Motor neuron (in vitro differentiated cells): Measurements from ENCODE around the gene THADA. TPM values are rescaled to one million over a fixed set of nuclear protein-coding genes. Genes with fewer than 3 reads are reported as not detected.

Source experiments
- ATAC-seq, 8 experiments: fragments of 200-7000 bp; cut with Tn5 transposase; replicated peaks in 6 of 8; 2 replicates each; pipeline ENCODE4 v1.8.0; 2021; ENCODE audit warnings: mild to moderate bottlenecking in 8 of 8, moderate library complexity in 8 of 8
- H3K27ac ChIP-seq, 2 donors: fragments of 250-450 bp; sonication (Bioruptor Pico); 2 replicates each; pipeline ENCODE4 v1.9.0; 2021; ENCODE audit warnings: antibody characterized with exemption in 2 of 2, mild to moderate bottlenecking in 2 of 2, moderate library complexity in 1 of 2
- H3K4me1 ChIP-seq, 2 donors: fragments of 250-450 bp; sonication (Bioruptor Pico); replicated peaks in 1 of 2; 2 replicates each; pipeline ENCODE4 v1.6.1; 2021; ENCODE audit warnings: antibody characterized with exemption in 2 of 2, mild to moderate bottlenecking in 2 of 2, moderate library complexity in 1 of 2
- H3K4me3 ChIP-seq, 5 donors: fragments of 250-450 bp; sonication (Bioruptor Pico); 2 replicates each; pipeline ENCODE4 v1.9.0; 2021; ENCODE audit warnings: antibody characterized with exemption in 5 of 5, mild to moderate bottlenecking in 5 of 5, moderate library complexity in 4 of 5
- WGBS, 10 experiments: fragments of 450-650 bp; shearing (Covaris generic); methylation state at CpG; one replicate each; pipeline ENCODE4 v1.0.0; 2022; 5-methylcytosine and 5-hydroxymethylcytosine counted together
- in situ Hi-C, 9 experiments: fragments of 400-800 bp; cut with MboI; loops; one replicate each; pipeline ENCODE4 v1.15.0; 2021; ENCODE audit warnings: low sequenced_read_pairs in 9 of 9, low pct_unique_long_range_greater_than_20kb in 2 of 9; ENCODE audit not compliant: unreplicated experiment in 9 of 9
- total RNA-seq, 8 experiments: library from RNA; unstranded; fragments of 300-600 nt; gene quantifications; 2 replicates each; pipeline versions ENCODE4 v1.2.3 to v1.2.4, GENCODE V29; 2022

THADA gene
- total RNA-seq, 8 experiments from 2014 or later, result 10.4 to 33.6 (median 15.9) TPM

DNA sequence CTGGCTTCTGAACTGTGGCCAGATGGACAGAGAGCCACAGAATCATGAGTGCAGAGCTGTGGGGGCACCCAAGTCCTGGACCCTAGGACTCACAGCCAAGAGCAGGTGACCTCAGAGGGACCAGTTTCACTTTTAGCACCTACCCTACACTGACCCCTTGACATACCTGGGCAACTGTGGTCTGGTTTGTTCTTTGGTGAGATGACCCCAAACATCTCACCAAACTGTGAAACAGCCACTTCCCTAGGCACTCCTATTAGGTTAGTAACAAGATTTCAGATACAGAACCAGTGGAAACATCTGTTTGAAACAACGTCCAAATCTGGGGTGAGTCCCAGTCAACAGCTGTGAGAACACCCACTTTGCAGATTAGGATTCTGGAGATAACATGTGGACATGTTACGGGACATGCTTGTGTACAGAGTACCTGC is 367.5 kb downstream of the THADA start:
- WGBS, 10 experiments, result 0 to 100% (median 80%) methylated on average over 1 to 2 of the region's 2 CpGs; no CpG with 5 or more reads in 3 of the 10 experiments
- ATAC-seq, result no peak
- H3K27ac ChIP-seq, result no peak overlapping the region
- H3K4me3 ChIP-seq, result no peak overlapping the region
- in situ Hi-C loops, result loop anchor here (10.0 to 25.0 kb wide), 7 partner anchors 254 to 391 kb away; no protein-coding TSS in a partner anchor
- H3K4me1 ChIP-seq, result peaks cover 3 to 7% of the 10 kb centered on the region in 2 donors

DNA sequence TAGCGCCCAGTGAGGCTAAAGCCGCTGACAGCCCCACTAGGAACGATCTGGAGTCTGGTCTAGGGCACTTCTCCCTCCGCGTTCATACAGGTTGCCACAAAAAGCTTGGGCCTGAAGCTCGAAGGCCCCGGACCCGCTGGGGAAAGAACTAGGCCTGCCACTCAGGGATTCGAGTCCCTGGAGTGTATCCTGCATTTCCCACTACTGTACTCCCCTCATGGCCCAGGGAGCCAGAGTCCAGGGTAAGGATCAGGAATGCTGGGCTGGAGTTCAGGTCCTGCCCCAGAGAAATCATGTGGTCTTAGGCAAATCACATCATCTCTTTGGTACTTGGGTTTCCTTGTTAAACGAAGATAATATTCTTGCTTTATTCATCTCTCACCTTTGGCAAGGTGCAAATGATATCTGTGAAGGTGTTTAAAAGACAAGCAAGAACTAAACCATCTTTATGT is 368.0 kb downstream of the THADA start:
- Histone ChIP-seq H3K27ac (peak overlapping the region; percentile 76 to 94), H3K4me1 (peaks cover 3 to 7% of the 10 kb centered on the region in 2 donors), H3K4me3 (peak overlapping the region; percentile 48 to 77 (median 60))
- in situ Hi-C loops, result loop anchor here (10.0 to 25.0 kb wide), 7 partner anchors 253 to 391 kb away; no protein-coding TSS in a partner anchor
- 0 to 100% (median 34%) methylated on average over 1 to 6 of the region's 10 CpGs; no CpG with 5 or more reads in 4 of the 10 experiments for WGBS, 10 experiments
- no peak for ATAC-seq

DNA sequence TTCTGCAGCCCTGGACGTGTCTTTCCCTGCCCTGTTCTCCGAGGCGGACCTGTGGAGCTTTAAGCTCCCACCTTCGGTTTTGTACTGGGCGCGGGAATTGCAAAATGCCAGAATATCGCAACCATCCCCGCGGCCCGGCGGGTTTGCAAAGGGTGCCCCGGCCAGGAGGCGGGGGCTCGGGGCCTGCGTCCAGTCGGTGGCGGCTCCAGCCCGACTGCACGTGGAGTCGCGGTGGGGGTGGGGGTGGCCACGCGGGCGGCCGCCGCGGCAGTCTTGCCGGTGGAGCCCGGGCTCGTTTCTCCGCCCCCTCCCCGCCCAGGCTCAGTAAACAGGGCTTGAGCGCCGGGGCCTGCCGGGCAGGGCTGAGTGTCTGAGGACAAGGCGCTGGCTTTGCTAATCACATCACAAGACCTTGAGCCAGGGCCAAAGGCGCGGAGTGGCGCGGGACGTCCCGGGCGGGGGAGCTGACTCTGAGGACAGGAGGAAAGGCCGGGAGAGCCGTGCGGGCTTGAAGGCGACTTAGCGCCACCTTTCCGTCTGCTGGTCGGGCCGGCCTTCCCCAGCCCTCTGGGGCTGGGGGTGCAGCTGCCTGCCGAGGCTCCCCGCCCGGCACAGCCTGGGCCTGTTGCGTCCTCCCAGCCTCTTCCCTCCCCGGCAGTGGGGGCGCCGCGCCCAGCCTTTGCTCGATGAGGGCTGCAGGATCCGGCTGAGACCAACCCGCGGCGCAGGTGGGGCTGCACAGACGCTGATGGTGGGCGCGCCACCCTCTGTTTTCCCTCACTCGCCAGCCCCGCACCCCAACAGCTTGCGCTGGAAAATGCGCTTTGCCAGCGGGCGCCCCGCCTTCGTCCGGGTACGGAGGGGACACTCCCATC is 368.6 kb downstream of the THADA start:
- in situ Hi-C loops, result loop anchor here (10.0 to 25.0 kb wide), 7 partner anchors 252 to 390 kb away; no protein-coding TSS in a partner anchor
- peak; percentile 41 to 74 (median 70) for ATAC-seq
- WGBS, 10 experiments, result 0 to 2% (median 0%) methylated on average over 1 to 18 of the region's 77 CpGs; no CpG with 5 or more reads in 6 of the 10 experiments
- Histone ChIP-seq H3K27ac (peak overlapping the region; percentile 76 to 94), H3K4me3 (peak overlapping the region; percentile 48 to 77 (median 60)), H3K4me1 (peaks cover 3 to 7% of the 10 kb centered on the region in 2 donors)

DNA sequence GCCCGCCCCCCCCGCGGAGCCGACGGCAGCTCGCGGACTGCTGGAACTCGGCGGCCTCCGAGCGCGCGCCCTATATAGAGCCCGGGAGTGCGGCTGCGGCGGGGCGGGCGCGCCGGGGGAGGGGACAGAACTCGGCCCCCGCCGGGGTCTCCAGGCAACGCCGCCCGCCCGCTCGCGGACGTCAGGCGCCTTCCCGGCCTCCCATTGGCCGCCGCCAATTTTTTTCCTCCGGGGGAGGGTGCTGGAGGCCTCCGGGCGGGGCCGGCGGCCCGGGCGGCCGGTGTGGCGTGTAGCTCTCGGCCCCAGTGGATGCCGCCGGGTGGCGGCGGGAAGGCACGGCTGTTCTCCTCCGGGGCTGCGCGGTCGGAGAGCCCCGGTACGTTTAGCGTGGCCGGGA is 369.3 kb downstream of the THADA start, which contains the start of gene ZFP36L2:
ZFP36L2 (minus strand) TSS at position 49 of the 397 bp plus-strand sequence. CDS start 291 bp downstream, outside the sequence.
- 0% methylated on average over 4 of the region's 58 CpGs; no CpG with 5 or more reads in 9 of the 10 experiments for WGBS, 10 experiments
- in situ Hi-C loops, result loop anchor here (10.0 to 25.0 kb wide), 7 partner anchors 252 to 389 kb away; no protein-coding TSS in a partner anchor
- Histone ChIP-seq H3K4me1 (peaks cover 7% of the 10 kb centered on the region in 2 donors), H3K27ac (peak within 1 kb of the TSS; percentile 76 to 94), H3K4me3 (peak within 1 kb of the TSS; percentile 48 to 77 (median 60))
- ATAC-seq, result peak; percentile 42 to 71 (median 62)

DNA sequence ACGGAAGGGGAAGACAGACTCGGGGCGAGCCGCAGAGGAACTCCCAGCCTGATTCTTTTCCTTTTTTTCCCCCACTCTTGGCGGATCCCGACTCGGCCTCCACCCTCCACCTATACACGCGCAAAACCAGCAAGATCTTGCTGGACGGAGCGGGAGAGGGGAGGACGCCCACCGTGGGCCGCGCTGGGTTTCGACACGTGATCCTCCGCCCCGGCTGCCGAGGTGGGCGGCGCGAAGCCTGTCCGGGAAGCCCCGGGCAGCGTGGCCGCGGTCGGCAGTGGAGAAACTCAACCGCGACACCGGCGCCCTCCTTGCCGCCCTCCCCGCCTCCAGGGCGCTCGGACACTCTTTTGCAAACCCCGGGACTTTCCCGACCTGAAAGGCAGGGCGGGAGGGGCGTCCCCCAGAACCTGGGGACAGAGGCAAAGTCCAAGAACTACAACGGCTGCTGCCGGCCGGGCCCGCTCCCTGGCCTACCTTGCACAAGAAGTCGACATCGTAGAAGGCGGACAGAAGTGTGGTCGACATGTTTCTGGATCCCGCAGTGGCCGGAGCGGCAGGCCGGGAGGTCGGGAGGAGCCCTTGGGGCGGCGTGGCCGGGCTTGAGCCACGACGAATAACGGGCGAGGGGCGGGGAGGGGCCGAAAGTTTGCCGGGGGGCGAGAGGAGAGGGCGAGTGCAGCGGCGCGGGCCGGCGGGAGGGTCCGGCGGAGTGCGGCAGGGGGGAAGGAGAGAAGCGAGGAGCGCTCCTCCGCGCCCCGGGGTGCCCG is 369.9 kb downstream of the THADA start:
- peak in 7 of 8 experiments; percentile 0 to 4 (median 0) for ATAC-seq
- in situ Hi-C loops, result loop anchor here (10.0 to 25.0 kb wide), 7 partner anchors 251 to 389 kb away; no protein-coding TSS in a partner anchor
- Histone ChIP-seq H3K4me3 (peak overlapping the region; percentile 48 to 77 (median 60)), H3K27ac (peak overlapping the region; percentile 54 to 94), H3K4me1 (peaks cover 11 to 13% of the 10 kb centered on the region in 2 donors)
- 13% methylated on average over 3 of the region's 80 CpGs; no CpG with 5 or more reads in 9 of the 10 experiments for WGBS, 10 experiments

DNA sequence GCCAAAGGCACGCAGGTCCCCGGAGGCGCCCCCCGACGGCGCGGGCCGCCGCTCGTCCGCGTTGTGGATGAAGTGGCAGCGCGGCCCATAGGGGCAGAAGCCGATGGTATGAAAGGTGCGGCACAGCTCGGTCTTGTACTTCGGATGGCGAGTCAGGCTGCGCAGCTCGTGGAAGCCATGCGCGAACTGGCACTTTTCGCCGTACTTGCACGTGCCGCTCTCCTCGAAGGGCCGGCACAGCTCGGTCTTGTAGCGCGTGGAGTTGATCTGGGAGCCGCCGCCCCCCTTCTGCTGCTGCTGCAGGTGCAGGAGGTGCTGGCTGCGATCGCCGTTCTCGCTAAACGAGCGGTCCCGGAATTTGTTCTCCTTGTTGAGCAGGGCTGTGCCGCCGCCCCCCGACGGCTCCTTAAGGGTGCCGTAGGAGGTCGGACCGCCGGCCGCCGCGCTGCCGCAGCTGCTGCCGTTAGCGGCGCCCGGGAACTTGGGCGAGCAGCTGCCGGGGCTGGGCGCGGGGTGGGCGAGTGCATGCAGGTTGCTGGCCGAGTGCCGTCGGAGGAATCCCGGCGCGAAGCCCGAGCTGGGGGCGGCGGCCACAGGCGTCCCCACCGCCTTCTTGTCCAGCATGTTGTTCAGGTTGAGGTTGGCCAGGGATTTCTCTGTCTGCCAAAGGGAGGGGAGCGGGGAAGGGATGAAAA is 370.6 kb downstream of the THADA start:
- Histone ChIP-seq H3K4me1 (peaks cover 18 to 20% of the 10 kb centered on the region in 2 donors), H3K27ac (peak overlapping the region in 1 of 2 donors; percentile 94), H3K4me3 (peak overlapping the region; percentile 48 to 77 (median 60))
- no peak for ATAC-seq
- in situ Hi-C loops, result loop anchor here (10.0 to 25.0 kb wide), 7 partner anchors 250 to 388 kb away; no protein-coding TSS in a partner anchor
- 0 to 11% (median 7%) methylated on average over 1 to 27 of the region's 74 CpGs; no CpG with 5 or more reads in 5 of the 10 experiments for WGBS, 10 experiments

DNA sequence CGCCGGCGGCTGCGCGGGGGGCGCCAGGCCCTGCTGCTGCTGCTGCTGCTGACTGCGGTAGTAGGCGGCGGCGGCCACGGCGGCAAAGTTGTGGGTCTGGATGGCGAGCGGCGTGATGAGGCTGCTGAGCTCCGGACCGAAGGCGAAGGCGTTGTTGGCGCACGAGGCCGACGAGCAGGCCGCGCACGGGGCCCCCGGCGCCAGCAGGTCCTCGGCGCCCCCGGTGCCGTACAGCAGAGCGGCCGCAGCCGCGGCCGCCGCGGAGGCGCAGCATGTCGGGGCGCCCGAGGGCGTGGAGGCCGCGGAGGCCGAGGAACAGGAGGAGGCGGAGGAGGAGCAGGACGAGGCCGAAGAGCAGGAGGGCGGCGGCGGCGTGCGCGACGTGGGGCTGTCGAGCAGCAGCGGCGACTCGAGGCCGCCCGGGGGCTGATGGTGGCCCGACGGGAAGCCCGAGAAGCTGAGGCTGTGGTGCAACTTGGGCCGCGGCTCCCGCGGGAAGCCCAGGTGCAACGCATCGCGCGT is 371.2 kb downstream of the THADA start:
- Histone ChIP-seq H3K4me3 (peak overlapping the region; percentile 48 to 77 (median 60)), H3K4me1 (peaks cover 24 to 26% of the 10 kb centered on the region in 2 donors), H3K27ac (peak overlapping the region in 1 of 2 donors; percentile 73)
- 0 to 12% (median 1%) methylated on average over 4 to 38 of the region's 74 CpGs; no CpG with 5 or more reads in 5 of the 10 experiments for WGBS, 10 experiments
- in situ Hi-C loops, result loop anchor here (10.0 to 25.0 kb wide), 7 partner anchors 250 to 387 kb away; no protein-coding TSS in a partner anchor
- no peak for ATAC-seq

DNA sequence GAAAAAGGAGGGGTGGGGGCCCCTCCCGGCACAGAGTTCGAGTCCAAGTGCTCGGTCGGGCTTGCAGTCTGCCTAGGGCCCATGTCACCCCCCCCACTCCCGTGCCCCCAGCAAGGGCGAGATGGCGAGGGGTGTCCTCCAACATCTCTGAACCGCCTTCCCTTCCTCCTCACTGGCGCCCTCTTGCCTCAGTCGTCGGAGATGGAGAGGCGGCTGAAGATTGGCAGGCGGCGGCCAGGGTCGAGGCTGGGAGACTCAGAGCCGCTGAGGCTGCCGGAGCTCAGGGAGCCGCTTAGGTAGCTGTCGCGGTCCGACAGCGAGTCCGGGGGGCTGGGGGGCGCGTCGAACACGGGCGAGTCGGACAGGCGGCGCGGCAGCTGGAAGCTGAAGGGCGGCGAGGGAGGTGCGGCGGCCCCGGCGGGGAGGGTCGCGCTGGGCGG is 371.7 kb downstream of the THADA start:
- peak overlapping the region; percentile 48 to 77 (median 60) for H3K4me3 ChIP-seq
- H3K27ac ChIP-seq, result peak overlapping the region in 1 of 2 donors; percentile 73
- H3K4me1 ChIP-seq, result peaks cover 29 to 31% of the 10 kb centered on the region in 2 donors
- no peak for ATAC-seq
- WGBS, 10 experiments, result 0 to 7% (median 0%) methylated on average over 1 to 12 of the region's 41 CpGs; no CpG with 5 or more reads in 3 of the 10 experiments
- in situ Hi-C loops, result loop anchor here in 3 of 9 experiments (10.0 to 25.0 kb wide), 3 partner anchors 249 to 379 kb away; no protein-coding TSS in a partner anchor

DNA sequence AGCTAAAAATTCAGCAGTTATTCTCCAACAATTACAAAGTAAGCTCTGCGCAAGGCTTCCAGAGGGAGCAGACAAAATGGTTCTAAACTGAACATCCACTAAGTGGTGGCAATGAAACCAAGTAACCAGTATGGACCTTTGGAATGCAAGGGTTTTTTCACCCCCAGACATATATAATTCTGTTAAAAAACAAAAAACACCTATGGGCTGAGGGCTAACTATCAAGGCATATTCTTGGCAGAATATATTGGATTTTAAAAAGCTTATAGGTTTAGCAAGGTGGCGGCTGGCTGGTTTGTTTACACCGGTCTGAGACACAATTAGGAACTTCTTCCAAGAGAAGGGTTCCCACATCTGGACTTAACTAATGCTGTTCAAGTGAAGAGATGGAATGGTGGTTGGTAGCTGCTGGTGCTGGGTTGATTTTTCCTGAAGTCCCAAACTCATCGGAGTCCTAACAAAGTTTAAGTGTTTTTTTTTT is 372.3 kb downstream of the THADA start:
- WGBS, 10 experiments, result 0 to 43% (median 11%) methylated on average over 1 to 4 of the region's 4 CpGs; no CpG with 5 or more reads in 1 of the 10 experiments
- peaks cover 35 to 36% of the 10 kb centered on the region in 2 donors for H3K4me1 ChIP-seq
- in situ Hi-C loops, result loop anchor here in 3 of 9 experiments (10.0 to 25.0 kb wide), 3 partner anchors 249 to 379 kb away; no protein-coding TSS in a partner anchor

DNA sequence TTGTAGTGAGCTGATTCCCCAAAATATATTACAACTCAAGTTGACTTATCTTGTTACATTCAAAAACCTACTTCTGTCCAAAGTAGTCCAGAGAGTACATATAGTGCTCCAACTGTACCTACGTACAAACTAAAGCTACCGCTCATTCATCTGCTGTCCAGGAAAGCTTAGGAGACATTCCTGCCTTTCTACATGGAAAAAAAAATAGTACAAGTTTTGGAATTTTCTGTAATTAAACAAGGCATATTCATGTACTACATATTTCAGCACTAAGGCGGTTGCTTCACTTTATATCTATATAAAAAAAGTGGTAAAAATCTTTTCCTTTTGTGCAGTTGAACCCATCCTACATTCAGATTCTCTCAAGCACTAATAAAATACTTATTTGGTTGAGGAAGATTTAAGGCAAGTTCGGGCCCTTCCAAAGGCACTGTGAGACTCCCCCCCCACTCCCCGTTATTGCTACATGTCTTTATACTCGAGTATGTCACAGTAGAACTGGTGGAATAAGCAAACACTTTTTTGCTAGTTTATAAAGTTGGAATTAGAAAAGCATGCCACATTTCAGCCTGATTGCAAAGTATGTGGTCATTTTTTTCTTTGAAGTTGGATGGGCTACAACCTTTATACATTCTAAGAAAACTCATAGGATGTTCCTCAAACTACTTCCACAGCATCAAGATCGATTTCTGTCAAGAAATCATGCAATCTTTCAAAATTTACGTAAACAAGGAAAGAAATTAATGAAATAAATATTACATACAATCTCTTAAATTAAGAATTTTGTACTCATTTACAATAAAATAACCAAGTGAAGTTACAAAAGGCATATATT is 373.1 kb downstream of the THADA start:
- in situ Hi-C loops, result loop anchor here in 3 of 9 experiments (10.0 to 25.0 kb wide), 3 partner anchors 248 to 378 kb away; no protein-coding TSS in a partner anchor
- H3K4me3 ChIP-seq, result peak overlapping the region in 4 of 5 donors; percentile 2 to 77 (median 58)
- H3K27ac ChIP-seq, result no peak overlapping the region
- ATAC-seq, result no peak
- 0 to 48% (median 21%) methylated on average over 2 to 8 of the region's 8 CpGs; no CpG with 5 or more reads in 1 of the 10 experiments for WGBS, 10 experiments
- H3K4me1 ChIP-seq, result peaks cover 40 to 41% of the 10 kb centered on the region in 2 donors

More for the DNA sequence above, 372.3 kb downstream of the THADA start:
- H3K4me3 ChIP-seq, result peak overlapping the region; percentile 48 to 77 (median 60)
- ATAC-seq, result no peak
- H3K27ac ChIP-seq, result no peak overlapping the region
